KBM-7 (cell line): ENCODE measurements around the gene IMPACT.
A peak's percentile ranks its signal among the peaks of the same experiment; 100 is the strongest.

ENCODE experiments used
- DNase-seq: peaks from one replicate; pipeline ENCODE4 v3.0.0-alpha.2; 2015
- in situ Hi-C: fragments of 300-500 bp; cut with MboI; formaldehyde crosslinking; loops from 2 replicates; pipeline ENCODE4 v1.14.3; 2020; ENCODE audit warnings: low sequenced_read_pairs, low pct_unique_long_range_greater_than_20kb, mixed read lengths

Gene IMPACT

GRCh38 chr18:24470022-24470618 is 43.6 kb downstream of the IMPACT start:
- in situ Hi-C loops = no loop called here
- no peak for DNase-seq

- no peak for DNase-seq
- in situ Hi-C loops = no loop called here
Observed at GRCh38 chr18:24470805-24471204, 44.3 kb downstream of the IMPACT start.

- no peak for DNase-seq
- in situ Hi-C loops = no loop called here
Observed at GRCh38 chr18:24472591-24472990, 46.1 kb downstream of the IMPACT start.

DNA sequence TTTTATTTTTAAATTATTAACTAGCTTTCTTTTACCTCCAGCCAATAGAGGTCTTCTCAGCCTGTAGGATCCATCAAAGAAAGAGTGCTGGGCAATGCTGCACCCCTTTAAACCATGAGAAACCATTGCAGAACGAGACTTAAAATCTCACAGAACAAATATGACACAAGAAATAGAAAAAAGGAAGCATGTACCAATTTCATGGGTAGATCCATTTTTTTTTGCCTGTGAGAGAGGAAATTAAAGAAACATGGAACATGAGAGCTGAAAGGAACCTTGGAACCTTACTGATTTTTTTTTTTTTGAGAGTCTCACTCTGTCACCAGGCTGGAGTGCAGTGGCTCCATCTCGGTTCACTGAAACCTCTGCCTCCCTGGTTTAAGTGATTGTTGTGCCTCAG is 47.9 kb downstream of the IMPACT start:
- in situ Hi-C loops = no loop called here
- no peak for DNase-seq

DNA sequence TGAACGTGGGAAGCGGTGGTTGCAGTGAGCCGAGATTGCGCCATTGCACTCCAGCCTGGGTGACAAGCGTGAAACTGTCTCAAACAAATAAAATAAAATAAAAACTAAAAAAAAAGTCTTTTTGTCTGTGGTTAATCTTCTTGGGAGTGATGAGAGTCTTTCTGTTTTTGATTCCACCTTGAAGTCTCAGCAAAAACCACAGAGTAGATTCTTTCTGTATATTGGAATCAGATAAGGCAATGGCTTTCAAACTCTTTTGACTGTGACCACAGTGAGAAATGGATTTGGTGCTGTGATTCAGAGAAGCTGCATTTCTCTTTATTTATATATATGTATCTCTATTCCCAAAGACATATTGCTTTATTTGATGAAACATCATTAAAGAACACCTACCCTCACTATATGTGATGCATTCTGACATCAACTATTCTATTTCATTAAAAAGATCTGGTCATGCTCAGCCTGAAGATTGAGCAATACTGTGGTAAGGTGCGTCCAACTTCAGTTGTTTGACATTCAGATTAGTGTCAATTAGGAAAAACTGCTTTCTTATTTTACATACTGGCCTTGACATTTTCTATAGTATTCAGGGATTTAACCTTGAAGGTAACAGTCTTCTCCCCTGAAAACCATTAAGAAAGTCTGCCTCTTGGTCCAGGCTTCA is 49.6 kb downstream of the IMPACT start:
- no peak for DNase-seq
- in situ Hi-C loops = no loop called here

DNA sequence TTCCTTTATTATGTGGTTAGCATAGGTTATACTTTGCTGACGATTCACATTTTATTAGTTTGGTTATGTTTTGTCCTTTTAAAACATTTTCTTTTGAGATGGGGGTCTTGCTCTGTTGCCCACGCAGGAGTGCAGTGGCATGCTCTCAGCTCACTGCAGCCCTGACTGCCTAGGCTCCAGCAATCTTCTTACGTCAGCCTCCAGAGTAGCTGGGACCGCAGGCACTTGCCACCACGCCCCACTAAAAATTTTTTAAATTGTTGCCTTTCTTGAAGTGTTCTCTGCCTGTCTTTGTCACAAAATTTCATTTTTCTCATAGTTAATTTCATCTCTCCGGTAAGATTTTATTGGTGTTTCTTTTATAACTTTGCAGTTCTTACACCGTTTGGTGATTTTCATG is 52.9 kb downstream of the IMPACT start:
- in situ Hi-C loops = no loop called here
- DNase-seq = no peak

- in situ Hi-C loops = no loop called here
- no peak for DNase-seq
Observed at GRCh38 chr18:24482821-24483220, 56.4 kb downstream of the IMPACT start.

DNA sequence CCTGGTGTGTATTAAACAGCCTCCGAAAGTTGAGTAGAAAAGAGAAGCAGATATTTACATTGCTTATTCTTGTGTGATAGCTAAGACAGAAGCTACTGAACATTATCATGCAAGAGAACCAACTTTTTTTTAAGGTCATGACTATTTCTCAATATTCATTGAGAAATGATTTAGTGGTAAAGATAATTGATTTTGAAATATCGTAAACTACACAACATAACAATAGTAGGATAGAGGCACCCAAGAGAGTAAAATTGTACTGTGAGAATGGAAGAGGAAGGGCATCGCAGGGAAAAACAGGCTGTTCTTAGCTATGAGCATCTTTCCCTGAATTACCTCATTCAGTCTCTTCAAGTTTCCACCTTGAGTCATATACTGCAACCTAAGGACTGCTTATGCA is 59.2 kb downstream of the IMPACT start:
- no peak for DNase-seq
- in situ Hi-C loops = no loop called here

- in situ Hi-C loops = no loop called here
- no peak for DNase-seq
Observed at GRCh38 chr18:24486684-24487083, 60.2 kb downstream of the IMPACT start.

DNA sequence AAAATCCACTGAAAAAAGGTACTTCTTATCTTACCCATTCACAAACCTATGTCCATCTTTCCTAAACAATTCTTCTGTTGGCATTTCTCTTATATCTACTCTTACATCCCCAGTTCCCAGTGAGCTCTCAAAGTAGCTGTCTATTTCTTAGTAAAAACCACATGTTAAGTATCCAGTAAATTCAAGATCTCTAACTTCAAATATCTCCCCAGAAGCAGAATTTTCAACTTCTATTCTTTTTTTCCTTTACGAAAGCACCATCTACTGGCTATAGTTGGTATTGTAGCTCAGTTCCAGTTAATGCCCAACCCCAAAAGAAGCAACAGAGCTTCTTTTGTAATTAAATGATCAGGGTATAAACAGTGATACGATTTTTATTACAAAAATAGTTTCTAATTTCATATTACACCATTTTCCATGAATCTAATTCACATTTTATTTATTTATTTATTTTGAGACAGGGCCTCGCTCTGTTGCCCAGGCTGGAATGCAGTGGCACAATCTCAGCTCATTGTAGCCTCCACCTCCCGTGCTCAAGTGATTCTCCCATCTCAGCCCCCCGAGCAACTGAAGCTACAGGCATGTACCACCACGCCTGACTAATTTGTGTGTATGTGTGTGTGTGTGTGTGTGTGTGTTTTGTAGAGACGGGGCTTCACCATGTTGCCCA is 62.5 kb downstream of the IMPACT start:
- in situ Hi-C loops = no loop called here
- DNase-seq = peak; percentile 95

DNA sequence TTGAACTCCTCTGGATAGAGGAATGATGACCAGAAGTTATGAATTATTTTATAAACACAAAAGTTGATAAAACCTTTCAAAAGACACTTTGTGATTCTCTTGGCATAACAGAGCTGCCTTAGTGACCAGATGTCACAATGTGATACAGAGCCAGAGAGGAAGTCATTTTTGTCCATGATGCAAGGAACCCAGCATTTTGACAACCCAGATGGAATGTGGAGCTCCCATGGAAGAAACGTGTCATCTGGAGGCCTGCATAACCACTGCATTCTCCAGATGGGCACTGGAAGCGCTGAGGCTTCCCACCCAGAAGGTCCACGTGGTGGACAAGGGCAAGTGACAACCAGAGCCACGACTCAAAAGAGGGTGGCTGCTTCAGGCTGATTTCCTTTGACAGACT is 64.1 kb downstream of the IMPACT start:
- peak; percentile 61 for DNase-seq
- in situ Hi-C loops = no loop called here

GRCh38 chr18:24491927-24492834 is 65.7 kb downstream of the IMPACT start:
- DNase-seq = no peak
- in situ Hi-C loops = no loop called here

- DNase-seq = no peak
- in situ Hi-C loops = no loop called here
Observed at GRCh38 chr18:24494586-24494985, 68.1 kb downstream of the IMPACT start.

DNA sequence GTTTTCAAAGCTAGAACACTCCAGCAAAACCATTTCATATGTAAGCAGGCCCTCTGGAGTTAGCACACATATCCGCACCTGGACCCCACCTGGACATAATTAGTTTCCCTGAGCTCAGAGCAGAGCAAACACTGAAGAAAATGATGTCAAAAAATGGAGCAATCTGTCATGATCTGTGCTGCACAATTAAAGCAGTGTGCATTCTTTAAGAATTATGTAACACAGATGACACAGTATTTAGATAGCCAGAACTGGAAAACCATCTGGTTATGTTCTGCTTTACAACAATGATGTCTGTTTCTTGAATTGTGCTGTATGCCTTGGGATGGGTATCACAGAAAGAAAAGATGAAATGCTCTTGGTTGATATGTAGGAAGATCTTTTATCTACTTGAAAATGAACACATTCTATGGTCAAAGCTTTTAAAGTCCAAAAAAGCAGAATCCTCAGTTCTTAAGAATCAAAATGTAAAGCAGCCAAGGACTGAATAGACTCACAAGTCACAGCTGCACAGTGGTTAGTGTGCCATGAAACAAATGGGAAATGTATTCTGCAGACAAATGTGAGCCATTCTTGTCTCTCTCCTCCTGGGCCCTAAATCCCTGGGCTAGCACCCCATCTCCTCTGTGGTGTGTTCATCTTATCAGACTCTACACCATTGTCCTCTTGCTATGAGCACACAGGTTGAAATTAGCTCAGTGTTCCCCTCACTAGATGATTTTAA is 70.7 kb downstream of the IMPACT start:
- in situ Hi-C loops = no loop called here
- DNase-seq = no peak

DNA sequence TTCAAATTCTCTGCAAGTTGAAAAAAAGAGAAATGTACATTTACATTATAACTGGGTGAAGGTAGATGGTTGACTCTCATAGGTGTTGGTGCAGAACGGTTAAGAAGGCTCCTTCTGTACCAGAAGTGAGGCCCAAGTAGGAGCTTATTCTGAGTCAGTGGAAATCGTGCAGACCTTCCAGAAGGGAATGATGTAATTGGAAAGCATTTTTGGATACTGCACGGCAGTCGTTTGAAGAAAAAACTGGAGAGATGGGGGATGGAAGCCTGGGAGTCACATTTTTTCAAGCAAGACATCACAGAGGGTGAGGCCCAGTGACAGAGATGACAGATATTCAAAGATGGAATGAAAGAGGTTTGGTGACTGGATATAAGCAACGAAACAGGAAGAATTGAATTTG is 73.3 kb downstream of the IMPACT start:
- no peak for DNase-seq

GRCh38 chr18:24500217-24500616 is 73.7 kb downstream of the IMPACT start:
- no peak for DNase-seq
- in situ Hi-C loops = no loop called here

More for the DNA sequence above, 73.3 kb downstream of the IMPACT start:
- in situ Hi-C loops = no loop called here

DNA sequence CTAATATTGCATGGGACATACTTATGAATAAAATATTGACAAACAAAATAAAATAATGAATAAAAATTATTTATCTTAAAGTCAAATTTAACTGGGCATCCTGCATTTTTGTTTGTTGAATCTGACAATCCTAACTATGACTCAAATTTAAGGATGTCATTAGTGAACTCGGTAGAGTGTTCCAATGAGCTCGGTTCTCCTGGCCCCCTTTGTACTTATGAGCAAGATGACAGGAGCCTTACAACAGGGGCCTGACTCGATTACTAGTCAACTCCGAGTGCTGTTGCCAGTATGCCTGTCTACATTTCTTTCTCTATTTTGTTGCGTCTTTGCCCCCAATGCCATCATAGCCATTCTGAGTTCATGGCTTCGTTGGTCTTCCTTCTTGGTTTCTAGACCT is 74.3 kb downstream of the IMPACT start:
- no peak for DNase-seq
- in situ Hi-C loops = no loop called here

GRCh38 chr18:24502667-24503523 is 76.4 kb downstream of the IMPACT start:
- in situ Hi-C loops = no loop called here
- no peak for DNase-seq
